ENCODE measurements around the gene KLHL2.
A peak's percentile ranks its signal among the peaks of the same experiment; 100 is the strongest.

KLHL2 gene

GRCh38 chr4:165302658-165303057, 95.3 kb downstream of the KLHL2 start:
- no peak for DNase-seq (ENCODE audit: low read depth)
- TF ChIP-seq CTCF (IDR thresholded peaks at IDR 0.05; ENCODE audit: insufficient read depth, low read depth, low read length, missing control alignments): no peak
- H3K4me3 ChIP-seq (ENCODE audit: low read length): no peak overlapping the region

- TF ChIP-seq CTCF (IDR thresholded peaks at IDR 0.05; ENCODE audit: insufficient read depth, low read depth, low read length, missing control alignments): no peak
- DNase-seq (ENCODE audit: low read depth): peak; percentile 47
- no peak overlapping the region for H3K4me3 ChIP-seq (ENCODE audit: low read length)
Observed at GRCh38 chr4:165308166-165308565, 100.8 kb downstream of the KLHL2 start.

GRCh38 chr4:165308606-165309005, 101.2 kb downstream of the KLHL2 start:
- no peak for TF ChIP-seq CTCF (IDR thresholded peaks at IDR 0.05; ENCODE audit: insufficient read depth, low read depth, low read length, missing control alignments)
- H3K4me3 ChIP-seq (ENCODE audit: low read length): no peak overlapping the region
- peak; percentile 43 for DNase-seq (ENCODE audit: low read depth)

GRCh38 chr4:165309456-165309855, 102.1 kb downstream of the KLHL2 start:
- H3K4me3 ChIP-seq (ENCODE audit: low read length): no peak overlapping the region
- no peak for TF ChIP-seq CTCF (IDR thresholded peaks at IDR 0.05; ENCODE audit: insufficient read depth, low read depth, low read length, missing control alignments)
- no peak for DNase-seq (ENCODE audit: low read depth)

GRCh38 chr4:165312506-165312905, 105.1 kb downstream of the KLHL2 start:
- H3K4me3 ChIP-seq (ENCODE audit: low read length): no peak overlapping the region
- no peak for TF ChIP-seq CTCF (IDR thresholded peaks at IDR 0.05; ENCODE audit: insufficient read depth, low read depth, low read length, missing control alignments)
- DNase-seq (ENCODE audit: low read depth): peak; percentile 72

- TF ChIP-seq CTCF (IDR thresholded peaks at IDR 0.05; ENCODE audit: insufficient read depth, low read depth, low read length, missing control alignments): no peak
- DNase-seq (ENCODE audit: low read depth): no peak
- no peak overlapping the region for H3K4me3 ChIP-seq (ENCODE audit: low read length)
Observed at GRCh38 chr4:165319030-165319429, 111.7 kb downstream of the KLHL2 start.

- no peak for DNase-seq (ENCODE audit: low read depth)
- no peak overlapping the region for H3K4me3 ChIP-seq (ENCODE audit: low read length)
- no peak for TF ChIP-seq CTCF (IDR thresholded peaks at IDR 0.05; ENCODE audit: insufficient read depth, low read depth, low read length, missing control alignments)
Observed at GRCh38 chr4:165319509-165319908, 112.1 kb downstream of the KLHL2 start.
